Fibroblast of lung (primary cell): Measurements from ENCODE around the gene ITGA5. TPM values are rescaled to one million over a fixed set of nuclear protein-coding genes. Genes with fewer than 3 reads are reported as not detected.
A peak's percentile ranks its signal among the peaks of the same experiment; 100 is the strongest.

ENCODE experiments used
- DNase-seq, 2 donors: peaks; one replicate each; pipeline versions ENCODE4 v3.0.0 to v3.0.0-alpha.2; 2010; ENCODE audit warnings: low read depth in 2 of 2
- H2AFZ ChIP-seq: 2 replicates; pipeline ENCODE4 v1.5.1; 2012; ENCODE audit warnings: low read length, control low read depth, inconsistent platforms
- H3K27ac ChIP-seq: 2 replicates; pipeline ENCODE4 v1.5.1; 2011; ENCODE audit warnings: low read length, control low read depth; ENCODE audit not compliant: insufficient read depth
- H3K27me3 ChIP-seq: 2 replicates; pipeline ENCODE4 v1.5.1; 2011; ENCODE audit warnings: mild to moderate bottlenecking, low read length; ENCODE audit not compliant: control insufficient read depth, insufficient read depth
- H3K36me3 ChIP-seq: 2 replicates; pipeline ENCODE4 v1.5.1; 2011; ENCODE audit warnings: low read length; ENCODE audit not compliant: control insufficient read depth, insufficient read depth
- H3K4me1 ChIP-seq: 2 replicates; pipeline ENCODE4 v1.5.1; 2011; ENCODE audit warnings: low read length; ENCODE audit not compliant: control insufficient read depth, insufficient read depth; ENCODE audit errors: extremely low read depth
- H3K4me2 ChIP-seq: 2 replicates; pipeline ENCODE4 v1.5.1; 2011; ENCODE audit warnings: low read length, control low read depth; ENCODE audit not compliant: insufficient read depth; ENCODE audit errors: extremely low read depth
- H3K4me3 ChIP-seq, 4 experiments: fragments of 200-600 bp in 1 of 4; sonication (generic) in 1 of 4; replicated peaks in 1 of 4; 2 replicates each; pipeline ENCODE4 v1.5.1; 2011 to 2016; ENCODE audit warnings: low read length in 4 of 4, low read depth in 3 of 4, mild to moderate bottlenecking in 3 of 4, control low read depth in 2 of 4, inconsistent platforms in 1 of 4, mixed read lengths in 1 of 4; ENCODE audit not compliant: insufficient read depth in 1 of 4; ENCODE audit errors: control extremely low read depth in 1 of 4
- H3K79me2 ChIP-seq: 2 replicates; pipeline ENCODE4 v1.5.1; 2012; ENCODE audit warnings: mild to moderate bottlenecking, low read length, inconsistent platforms; ENCODE audit not compliant: control insufficient read depth, insufficient read depth
- H3K9ac ChIP-seq: 2 replicates; pipeline ENCODE4 v1.5.1; 2011; ENCODE audit warnings: mild to moderate bottlenecking, low read length, control low read depth; ENCODE audit not compliant: insufficient read depth
- H3K9me3 ChIP-seq: 2 replicates; pipeline ENCODE4 v1.5.1; 2012; ENCODE audit warnings: low read depth, low read length; ENCODE audit not compliant: control insufficient read depth, insufficient read depth
- H4K20me1 ChIP-seq: 2 replicates; pipeline ENCODE4 v1.5.1; 2011; ENCODE audit warnings: low read length; ENCODE audit not compliant: control insufficient read depth, insufficient read depth; ENCODE audit errors: extremely low read depth
- CTCF ChIP-seq, 2 donors: IDR thresholded peaks in 1 of 2; conservative IDR thresholded peaks in 1 of 2; 1 replicate in 1 of 2; 2 replicates in 1 of 2; pipeline ENCODE4 v1.5.1; 2011 to 2012; ENCODE audit warnings: low read length in 2 of 2, control low read depth in 1 of 2, inconsistent platforms in 1 of 2, low read depth in 1 of 2, mild to moderate bottlenecking in 1 of 2
- EZH2 ChIP-seq: IDR thresholded peaks from 2 replicates; pipeline ENCODE4 v1.5.1; 2012; ENCODE audit warnings: low read length, control low read depth, mild to moderate bottlenecking; ENCODE audit errors: missing control alignments
- polyA plus RNA-seq, 2 donors: library from polyadenylated mRNA; depleted of rRNA in 1 of 2; stranded (reverse) in 1 of 2; unstranded in 1 of 2; fragments of >200 nt; gene quantifications; 2 replicates each; pipeline ENCODE4 v1.2.1, GENCODE V29; 2011 to 2012; ENCODE audit warnings: missing spikeins in 1 of 2
- total RNA-seq: library from RNA; depleted of rRNA; stranded (reverse); fragments of >200 nt; gene quantifications from 2 replicates; pipeline ENCODE4 v1.2.1, GENCODE V29; 2014

Gene ITGA5
- total and polyA plus RNA-seq, 2 donors (not counting 1 experiment from before 2014, with no cell fraction given), result 199 to 232 TPM

- Histone ChIP-seq H2AFZ (no peak overlapping the region), H3K27ac (no peak overlapping the region), H3K9me3 (no peaks in the 10 kb centered on the region), H3K4me2 (no peak overlapping the region), H3K79me2 (no peaks in the 10 kb centered on the region), H3K36me3 (no peaks in the 10 kb centered on the region), H3K9ac (no peak overlapping the region), H3K4me3 (no peak overlapping the region), H3K27me3 (no peaks in the 10 kb centered on the region), H3K4me1 (peaks cover 27% of the 10 kb centered on the region), H4K20me1 (no peaks in the 10 kb centered on the region)
- no peak for TF ChIP-seq EZH2
- TF ChIP-seq CTCF (conservative IDR thresholded peaks at IDR 0.05 in 1 of 2, IDR thresholded peaks at IDR 0.05 in 1 of 2; ENCODE audit: low read depth in 1 of 2, low read length in 2 of 2), result no peak
- DNase-seq, result no peak
These were observed 11.5 kb upstream of the ITGA5 start for GRCh38 chr12:54430471-54431069.

- no peak for DNase-seq
- H3K79me2 ChIP-seq, result no peaks in the 10 kb centered on the region
- peak overlapping the region; percentile 80 for H3K4me2 ChIP-seq
- H2AFZ ChIP-seq, result no peak overlapping the region
- no peaks in the 10 kb centered on the region for H3K36me3 ChIP-seq
- H3K4me3 ChIP-seq, result no peak overlapping the region
- TF ChIP-seq CTCF (conservative IDR thresholded peaks at IDR 0.05 in 1 of 2, IDR thresholded peaks at IDR 0.05 in 1 of 2; ENCODE audit: low read depth in 1 of 2, low read length in 2 of 2) (no peak), EZH2 (no peak)
- peaks cover 27% of the 10 kb centered on the region for H3K4me1 ChIP-seq
- H3K9me3 ChIP-seq, result no peaks in the 10 kb centered on the region
- no peaks in the 10 kb centered on the region for H4K20me1 ChIP-seq
- no peaks in the 10 kb centered on the region for H3K27me3 ChIP-seq
- peak overlapping the region; percentile 15 for H3K27ac ChIP-seq
- no peak overlapping the region for H3K9ac ChIP-seq
These were observed 10.0 kb upstream of the ITGA5 start for GRCh38 chr12:54429014-54429471.

GRCh38 chr12:54428050-54429013, 9.3 kb upstream of the ITGA5 start:
- H4K20me1 ChIP-seq, result no peaks in the 10 kb centered on the region
- peak overlapping the region; percentile 80 for H3K4me2 ChIP-seq
- peaks cover 27% of the 10 kb centered on the region for H3K4me1 ChIP-seq
- peak overlapping the region; percentile 49 for H3K27ac ChIP-seq
- no peaks in the 10 kb centered on the region for H3K79me2 ChIP-seq
- H3K9me3 ChIP-seq, result no peaks in the 10 kb centered on the region
- H3K36me3 ChIP-seq, result no peaks in the 10 kb centered on the region
- no peak overlapping the region for H3K9ac ChIP-seq
- no peak overlapping the region for H3K4me3 ChIP-seq
- DNase-seq, result peak; percentile 85 to 87
- no peaks in the 10 kb centered on the region for H3K27me3 ChIP-seq
- TF ChIP-seq EZH2 (no peak), CTCF (conservative IDR thresholded peaks at IDR 0.05 in 1 of 2, IDR thresholded peaks at IDR 0.05 in 1 of 2; ENCODE audit: low read depth in 1 of 2, low read length in 2 of 2) (no peak)
- H2AFZ ChIP-seq, result no peak overlapping the region
